ENCODE measurements around the gene TTLL11.
A peak's percentile ranks its signal among the peaks of the same experiment; 100 is the strongest.

The TTLL11 gene

DNA sequence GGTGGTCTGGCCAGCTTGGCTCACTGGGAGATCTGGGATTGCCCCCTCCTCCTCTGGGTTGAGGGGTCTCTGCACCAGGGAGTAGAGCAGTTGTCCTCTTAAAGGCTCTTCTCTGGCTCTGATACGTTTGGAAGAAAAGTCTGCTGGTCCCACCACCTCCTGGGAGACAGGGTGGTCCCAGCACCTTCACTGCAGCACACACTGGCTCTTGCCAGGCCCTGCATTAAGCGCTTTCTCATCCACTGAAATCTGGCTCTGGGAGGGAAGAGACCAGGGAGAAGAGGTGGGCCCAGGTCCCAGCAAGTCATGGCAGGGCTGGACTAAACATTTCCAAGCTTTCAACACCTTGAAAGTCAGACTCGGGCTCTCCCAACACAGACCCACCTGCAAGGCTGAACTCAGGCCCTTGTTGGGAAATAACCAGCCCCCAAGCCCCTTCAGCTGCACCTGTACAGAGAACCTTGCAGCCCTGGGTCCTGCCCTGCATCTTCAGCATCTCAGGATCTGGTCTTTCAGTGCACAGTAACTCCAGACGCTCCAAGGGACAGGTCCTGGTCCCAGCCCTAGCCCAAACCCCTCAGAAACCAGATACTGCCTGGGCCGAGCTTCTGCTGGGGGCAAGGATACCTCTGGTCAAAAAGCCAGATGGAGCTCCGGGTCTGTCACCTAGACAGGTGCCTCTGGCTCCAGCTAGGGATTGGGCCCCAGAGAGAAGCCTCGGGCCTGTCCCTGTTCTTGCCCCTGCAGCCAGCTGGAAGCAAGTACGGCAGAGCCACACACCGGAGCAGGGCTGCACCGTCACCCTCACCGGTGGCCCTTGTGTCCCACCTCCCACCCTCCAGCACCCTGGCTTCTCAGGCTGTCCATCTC is 307.2 kb downstream of the TTLL11 start:
- DNase-seq (ENCODE audit: low spot score): no peak

DNA sequence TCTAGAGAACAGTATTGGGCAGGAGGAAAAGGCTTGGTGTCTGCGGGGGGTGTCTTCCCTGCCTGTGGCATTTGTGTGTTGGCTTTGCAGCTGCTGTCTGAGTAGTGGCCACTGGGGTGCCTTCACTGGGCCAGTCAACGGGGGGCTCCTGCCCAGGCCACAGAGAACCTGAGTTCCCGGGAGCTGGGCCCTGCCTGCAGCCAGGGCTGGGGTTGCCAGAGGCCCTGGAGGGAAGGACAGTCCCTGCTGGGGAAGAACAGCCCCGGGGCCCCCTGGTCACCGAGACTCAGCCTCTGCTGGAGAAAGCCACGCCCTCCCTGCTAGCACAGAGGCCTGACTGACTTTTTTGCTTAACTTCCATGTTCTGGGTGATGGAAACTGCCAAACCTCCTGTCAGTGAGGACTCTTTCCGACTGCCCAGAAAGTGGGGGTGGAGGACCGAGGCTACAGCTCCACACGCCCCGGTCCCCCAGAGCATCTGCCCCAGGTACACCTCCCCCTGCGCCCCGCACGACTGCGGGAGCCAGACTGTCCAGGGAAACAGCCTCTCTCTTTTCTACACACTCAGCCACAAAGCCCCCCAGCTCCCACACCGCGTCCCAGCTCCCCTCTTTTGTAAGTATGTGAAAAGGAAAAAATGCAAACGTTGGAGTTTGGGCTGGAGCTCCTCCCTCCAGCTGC is 308.2 kb downstream of the TTLL11 start:
- DNase-seq (ENCODE audit: low spot score): no peak

- DNase-seq (ENCODE audit: low spot score): no peak
Observed at GRCh38 chr9:121783521-121784507, 309.3 kb downstream of the TTLL11 start.

DNA sequence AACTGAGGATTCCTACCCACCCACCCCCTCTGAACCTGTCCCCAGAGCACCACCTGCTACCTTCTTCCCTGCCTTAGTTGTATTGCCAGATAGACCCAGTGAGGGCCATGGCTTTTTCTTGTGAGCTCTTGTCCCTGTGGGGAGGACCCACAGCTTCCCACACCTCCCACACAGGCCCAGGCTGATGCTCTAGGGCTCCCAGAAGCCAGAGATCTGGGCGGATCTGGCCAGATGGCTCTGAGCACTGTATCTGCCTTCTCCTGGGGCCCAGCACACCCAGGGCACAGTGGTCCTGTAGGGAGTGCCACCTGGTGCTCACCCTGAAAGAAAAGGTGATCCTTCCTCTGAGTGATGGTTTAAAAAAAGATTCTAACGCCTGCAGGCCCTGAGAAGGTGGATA is 310.0 kb downstream of the TTLL11 start:
- DNase-seq (ENCODE audit: low spot score): no peak

- DNase-seq (ENCODE audit: low spot score): no peak
Observed at GRCh38 chr9:121782514-121783110, 310.5 kb downstream of the TTLL11 start.

GRCh38 chr9:121781701-121782464 is 311.2 kb downstream of the TTLL11 start:
- no peak for DNase-seq (ENCODE audit: low spot score)

GRCh38 chr9:121781145-121781548 is 312.0 kb downstream of the TTLL11 start:
- no peak for DNase-seq (ENCODE audit: low spot score)

- DNase-seq (ENCODE audit: low spot score): no peak
Observed at GRCh38 chr9:121780177-121781040, 312.7 kb downstream of the TTLL11 start.

- DNase-seq (ENCODE audit: low spot score): peak; percentile 44
Observed at GRCh38 chr9:121779381-121780117, 313.6 kb downstream of the TTLL11 start.

DNA sequence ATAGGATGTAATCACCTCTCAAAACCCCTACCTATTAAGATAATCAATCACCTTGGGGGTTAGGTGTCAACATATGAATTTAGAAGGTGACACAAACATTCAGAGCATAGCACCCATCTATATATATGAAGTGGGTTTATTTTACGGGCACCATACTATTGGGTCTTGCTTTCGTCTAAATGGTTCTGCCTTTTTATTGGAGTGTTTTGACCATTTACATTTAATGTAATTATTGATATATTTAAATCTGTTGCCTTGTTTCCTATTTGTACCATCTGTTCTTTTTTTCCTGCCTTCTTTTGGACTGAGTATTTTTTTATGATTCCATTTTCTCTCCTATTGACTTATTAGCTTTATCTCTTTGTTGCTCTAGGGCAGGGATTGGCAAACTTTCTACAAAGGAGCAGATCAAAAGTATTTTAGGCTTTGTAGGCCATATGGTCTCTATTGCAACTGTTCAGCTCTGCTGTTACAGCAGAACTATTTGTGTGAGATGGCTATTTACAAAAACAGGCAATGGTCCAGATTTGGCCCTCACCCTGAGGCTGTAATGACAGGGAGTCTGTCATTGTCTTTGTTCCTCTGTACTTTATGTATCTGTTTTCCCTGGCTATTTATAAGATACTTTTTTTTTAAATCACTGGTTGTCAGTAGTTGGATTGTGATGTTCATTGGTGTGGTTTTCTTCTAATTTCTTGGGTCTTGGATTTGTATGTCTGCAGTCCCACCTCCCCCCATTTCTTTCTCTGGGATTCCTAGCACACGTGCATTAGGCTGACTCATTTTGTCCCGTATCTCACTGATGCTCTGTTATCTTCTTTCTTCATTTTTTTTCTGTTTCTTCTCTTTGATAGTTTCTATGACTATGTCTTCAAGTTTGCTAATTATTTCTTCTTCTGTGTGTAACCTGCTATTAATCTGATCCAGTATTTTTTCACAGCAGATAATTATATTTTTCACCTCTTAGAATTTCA is 314.6 kb downstream of the TTLL11 start:
- DNase-seq (ENCODE audit: low spot score): no peak

DNA sequence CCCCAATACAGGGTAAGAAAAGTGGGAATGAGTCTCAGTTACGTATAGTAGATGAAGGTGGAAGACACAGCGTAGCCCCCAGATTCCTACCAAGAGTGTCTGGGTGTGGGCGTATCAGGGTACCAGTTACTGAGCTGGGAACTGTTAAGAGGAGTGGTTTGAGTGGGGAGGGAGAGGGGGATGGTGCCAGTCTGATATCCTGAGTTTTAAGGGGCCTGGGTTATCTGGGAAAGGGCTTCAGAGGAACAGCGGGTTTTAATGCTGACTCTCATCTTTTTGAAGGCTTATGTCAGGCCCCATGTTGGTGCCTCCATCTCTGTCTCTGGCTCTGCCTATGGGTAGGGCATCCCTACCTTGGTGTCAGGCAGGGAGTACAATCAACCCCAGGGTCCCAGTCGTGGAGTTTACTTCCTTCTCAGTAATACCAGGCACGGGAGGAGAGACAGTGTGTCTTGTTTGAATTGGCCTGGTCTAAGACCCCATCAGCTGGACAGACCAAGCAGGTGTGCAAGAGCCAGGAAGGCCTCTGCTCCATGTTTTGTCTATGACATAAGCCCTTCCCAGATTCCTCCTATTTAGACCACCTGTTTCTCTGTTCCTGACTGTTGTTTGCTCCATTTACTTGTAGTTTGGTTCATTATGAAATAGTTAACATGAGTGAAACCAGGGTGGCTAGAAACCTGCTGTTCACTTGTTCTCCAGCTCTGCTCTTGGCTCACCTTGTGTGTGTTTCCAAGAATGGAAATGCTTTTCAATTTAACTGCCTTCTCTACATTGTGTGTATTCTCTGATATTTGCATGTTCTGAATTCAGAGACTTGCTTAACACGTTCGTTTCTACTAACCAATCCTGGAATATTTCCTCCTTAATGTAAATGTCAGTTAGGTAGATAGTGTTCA is 316.1 kb downstream of the TTLL11 start:
- no peak for DNase-seq (ENCODE audit: low spot score)

DNA sequence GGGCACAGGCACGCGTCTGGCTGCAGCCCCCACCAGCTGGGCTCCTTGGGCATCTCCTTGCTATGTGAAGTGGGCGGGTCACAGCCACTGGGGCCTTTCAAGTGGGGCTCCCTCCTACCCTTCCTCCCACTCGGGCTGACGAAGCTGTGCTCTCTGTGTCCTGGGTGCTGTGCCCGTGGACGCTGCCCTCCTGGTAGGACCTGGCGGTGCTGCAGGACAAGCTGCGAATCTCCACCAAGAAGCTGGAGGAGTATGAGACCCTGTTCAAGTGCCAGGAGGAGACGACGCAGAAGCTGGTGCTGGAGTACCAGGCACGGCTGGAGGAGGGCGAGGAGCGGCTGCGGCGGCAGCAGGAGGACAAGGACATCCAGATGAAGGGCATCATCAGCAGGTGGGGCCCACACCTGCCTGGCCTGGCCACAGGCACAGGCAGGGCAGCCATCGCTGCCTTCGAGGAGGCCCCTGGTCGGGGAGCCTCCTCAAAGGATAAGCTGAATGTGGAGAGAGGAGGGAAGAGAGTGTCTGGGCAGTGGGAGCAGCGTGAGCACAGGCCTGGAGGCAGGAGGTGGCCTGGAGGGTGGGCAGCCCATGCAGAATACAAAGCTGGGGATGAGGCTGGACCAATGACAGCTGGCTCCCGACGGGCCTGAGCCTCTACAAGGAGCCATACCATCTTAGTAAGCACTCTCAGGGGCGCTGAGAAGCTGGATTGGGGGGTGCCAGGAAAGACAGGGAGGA is 316.9 kb downstream of the TTLL11 start:
- DNase-seq (ENCODE audit: low spot score): no peak

DNA sequence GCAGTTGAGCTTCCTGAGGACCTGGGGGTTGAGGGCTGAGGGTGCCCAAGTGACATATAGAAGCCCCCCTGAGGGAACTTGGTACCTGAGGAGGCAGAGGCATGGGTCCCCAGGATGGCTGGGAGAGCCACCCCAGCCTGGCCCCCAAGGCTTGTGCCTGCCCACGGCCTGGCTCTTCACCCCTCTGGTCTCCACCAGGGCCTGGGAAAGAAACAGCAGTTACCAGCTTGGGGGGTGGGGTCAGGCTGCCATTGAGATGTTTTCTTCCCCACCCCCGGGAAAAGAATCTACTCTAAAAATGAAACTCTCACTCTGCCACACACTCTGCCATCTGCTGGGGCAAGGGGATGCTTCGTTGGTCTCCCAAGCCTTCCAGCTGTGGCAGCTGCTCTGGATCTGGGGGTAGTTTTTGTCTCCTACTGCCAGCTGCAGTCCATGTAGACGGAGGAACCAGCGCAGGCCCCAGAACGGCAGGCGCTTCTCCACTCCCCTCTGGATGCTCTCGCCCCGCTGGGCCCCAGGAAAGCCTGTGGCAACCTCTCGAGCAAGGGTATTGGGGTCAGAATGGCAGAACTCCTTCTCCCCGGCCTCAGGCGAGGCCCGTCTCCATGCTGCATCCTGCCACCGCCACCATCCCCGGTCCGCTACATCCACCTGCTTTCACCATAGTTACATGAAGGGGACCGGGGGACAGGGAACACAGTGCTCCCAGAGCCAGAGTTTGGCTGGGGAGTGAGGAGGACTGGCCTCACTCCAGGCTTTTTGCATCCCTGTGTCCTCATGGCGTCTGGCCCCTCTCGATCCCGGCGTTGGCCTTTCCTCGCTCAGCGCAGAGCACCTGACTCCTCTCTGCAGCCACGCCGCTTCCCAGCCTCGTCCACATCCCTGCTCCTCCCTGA is 318.1 kb downstream of the TTLL11 start:
- DNase-seq (ENCODE audit: low spot score): no peak

DNA sequence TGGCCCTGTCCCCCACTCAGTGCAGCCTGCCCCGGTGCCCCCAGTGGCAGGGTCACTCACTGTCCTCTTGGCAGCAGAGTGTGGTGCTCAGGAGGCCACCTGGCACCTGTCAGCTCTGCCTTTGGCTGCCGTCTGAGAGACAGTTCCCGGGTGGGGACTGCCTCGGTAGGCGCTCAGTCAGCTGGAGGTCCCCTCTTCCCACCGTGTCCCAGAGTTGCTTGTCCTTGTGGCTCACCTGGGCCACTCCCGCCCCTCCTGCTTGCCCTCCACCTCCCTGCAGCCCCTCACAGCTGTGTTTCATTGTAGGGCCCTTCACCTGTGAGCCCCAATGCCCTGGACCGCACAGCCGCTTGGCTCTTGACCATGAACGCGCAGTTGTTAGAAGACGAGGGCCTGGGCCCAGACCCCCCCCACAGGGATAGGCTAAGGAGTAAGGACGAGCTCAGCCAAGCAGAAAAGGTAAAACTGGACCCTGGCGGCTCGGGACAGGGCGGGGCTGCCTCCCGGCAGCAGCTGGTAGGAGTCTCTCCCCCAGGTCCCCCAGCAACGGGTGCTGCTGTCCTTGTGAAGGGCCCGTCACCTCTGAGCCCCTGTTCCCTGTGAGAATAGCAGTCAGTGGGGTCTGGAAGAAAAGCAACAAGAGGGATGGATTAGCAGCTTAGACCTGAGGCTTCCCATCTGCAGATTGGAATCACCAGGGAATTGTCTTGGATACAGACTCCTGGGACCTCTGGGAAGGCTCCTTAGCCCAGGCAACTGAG is 319.0 kb downstream of the TTLL11 start:
- DNase-seq (ENCODE audit: low spot score): no peak

Data from kidney capillary endothelial cell (primary cell).